GM23338 (cell line): ENCODE data around the gene RAB3GAP2. TPM values are rescaled to one million over a fixed set of nuclear protein-coding genes. Genes with fewer than 3 reads are reported as not detected.
"Not testable (repeated sequence)": the region's sequence is repeated elsewhere in the genome, so short reads cannot be mapped to it uniquely, and the experiment has no call there.

Source experiments
- ATAC-seq: fragments of 200-7000 bp; cut with Tn5 transposase; 3 replicates; pipeline ENCODE4 v1.9.1; 2020
- DNase-seq: peaks from one replicate; pipeline ENCODE4 v3.0.0-alpha.2; 2015; ENCODE audit warnings: low spot score
- H2AFZ ChIP-seq: fragments of 200-600 bp; sonication (generic); 2 replicates; pipeline ENCODE4 v1.8.0; 2016; ENCODE audit warnings: antibody characterized with exemption, mild to moderate bottlenecking, moderate library complexity
- H3F3A ChIP-seq: fragments of 200-600 bp; sonication (generic); replicated peaks from 2 replicates; pipeline ENCODE4 v1.8.0; 2017; ENCODE audit warnings: antibody characterized with exemption, mixed run types, low read depth
- H3K27ac ChIP-seq: fragments of 200-600 bp; sonication (generic); 2 replicates; pipeline ENCODE4 v1.6.1; 2016; ENCODE audit warnings: low read depth
- H3K27me3 ChIP-seq: fragments of 200-600 bp; sonication (generic); 2 replicates; pipeline ENCODE4 v1.8.0; 2016; ENCODE audit warnings: mild to moderate bottlenecking, mixed run types, moderate library complexity; ENCODE audit not compliant: insufficient read depth
- H3K36me3 ChIP-seq: fragments of 200-600 bp; sonication (generic); 2 replicates; pipeline ENCODE4 v1.8.0; 2016; ENCODE audit warnings: mild to moderate bottlenecking; ENCODE audit not compliant: insufficient read depth
- H3K4me1 ChIP-seq: fragments of 200-600 bp; sonication (generic); 2 replicates; pipeline ENCODE4 v1.8.0; 2016; ENCODE audit warnings: mild to moderate bottlenecking, moderate library complexity; ENCODE audit not compliant: insufficient read depth
- H3K4me2 ChIP-seq: fragments of 200-600 bp; sonication (generic); 2 replicates; pipeline ENCODE4 v1.7.1; 2017; ENCODE audit warnings: mixed run types
- H3K4me3 ChIP-seq: fragments of 200-600 bp; sonication (generic); 2 replicates; pipeline ENCODE4 v1.6.1; 2016; ENCODE audit warnings: mixed run types
- H3K79me2 ChIP-seq: fragments of 200-600 bp; sonication (generic); replicated peaks from 2 replicates; pipeline ENCODE4 v1.8.0; 2017; ENCODE audit warnings: mild to moderate bottlenecking; ENCODE audit not compliant: insufficient read depth
- H3K9me2 ChIP-seq: fragments of 200-600 bp; sonication (generic); 2 replicates; pipeline ENCODE4 v1.8.0; 2017; ENCODE audit not compliant: insufficient read depth
- H4K20me1 ChIP-seq: fragments of 200-600 bp; sonication (generic); replicated peaks from 2 replicates; pipeline ENCODE4 v1.8.0; 2017; ENCODE audit warnings: mild to moderate bottlenecking; ENCODE audit not compliant: insufficient read depth
- H3K27ac Mint-ChIP-seq: 2 replicates; pipeline ENCODE4 v1.8.0; 2020; ENCODE audit warnings: inconsistent platforms, mild to moderate bottlenecking, moderate library complexity, mixed read lengths
- H3K27me3 Mint-ChIP-seq: 3 replicates; pipeline ENCODE4 v1.8.0; 2022; ENCODE audit warnings: low read depth, mild to moderate bottlenecking, moderate library complexity, mixed read lengths, inconsistent platforms; ENCODE audit not compliant: insufficient read depth, poor library complexity
- H3K36me3 Mint-ChIP-seq: 3 replicates; pipeline ENCODE4 v1.8.0; 2021; ENCODE audit warnings: low read depth, mild to moderate bottlenecking, inconsistent platforms, moderate library complexity, mixed read lengths
- H3K4me1 Mint-ChIP-seq: 3 replicates; pipeline ENCODE4 v1.8.0; 2020; ENCODE audit warnings: mild to moderate bottlenecking, inconsistent platforms, mixed read lengths
- H3K4me3 Mint-ChIP-seq: 3 replicates; pipeline ENCODE4 v1.8.0; 2021; ENCODE audit warnings: moderate library complexity, mild to moderate bottlenecking, inconsistent platforms, mixed read lengths
- H3K9me3 Mint-ChIP-seq: 3 replicates; pipeline ENCODE4 v1.8.0; 2020; ENCODE audit warnings: moderate library complexity, mild to moderate bottlenecking, inconsistent platforms, mixed read lengths
- CREB1 ChIP-seq: fragments of 250-450 bp; sonication (Bioruptor Pico); IDR thresholded peaks from 2 replicates; pipeline ENCODE4 v1.5.0; 2020; ENCODE audit warnings: low read depth, mild to moderate bottlenecking, moderate library complexity
- CTCF ChIP-seq, 2 experiments: fragments of 200-600 bp in 1 of 2; sonication (generic) in 1 of 2; conservative IDR thresholded peaks; 2 replicates each; pipeline versions ENCODE4 v1.5.1 to v1.6.1; 2016 to 2017; ENCODE audit warnings: antibody characterized with exemption in 2 of 2, low read depth in 2 of 2, mild to moderate bottlenecking in 2 of 2, moderate library complexity in 1 of 2
- ETS1 ChIP-seq: IDR thresholded peaks from 2 replicates; pipeline ENCODE4 v1.6.1; 2016; ENCODE audit warnings: antibody characterized with exemption
- EZH2 ChIP-seq: fragments of 200-600 bp; sonication (generic); IDR thresholded peaks from one replicate; pipeline ENCODE4 v1.8.0; 2017; ENCODE audit warnings: antibody characterized with exemption, mild to moderate bottlenecking, low read depth; ENCODE audit not compliant: unreplicated experiment
- NANOG ChIP-seq: IDR thresholded peaks from 2 replicates; pipeline ENCODE4 v1.6.1; 2016; ENCODE audit warnings: antibody characterized with exemption, borderline replicate concordance
- ZNF114 ChIP-seq: fragments of 250-450 bp; sonication (Bioruptor Pico); IDR thresholded peaks from 2 replicates; pipeline ENCODE4 v1.5.0; 2020; ENCODE audit warnings: mild to moderate bottlenecking, moderate library complexity
- ZNF331 ChIP-seq: fragments of 250-450 bp; sonication (Bioruptor Pico); IDR thresholded peaks from 2 replicates; pipeline ENCODE4 v1.5.0; 2020; ENCODE audit warnings: low read depth, mild to moderate bottlenecking, moderate library complexity
- ZNF462 ChIP-seq: fragments of 250-450 bp; sonication (Bioruptor Pico); IDR thresholded peaks from 2 replicates; pipeline ENCODE4 v1.5.0; 2020; ENCODE audit warnings: mild to moderate bottlenecking, moderate library complexity
- polyA plus RNA-seq: library from polyadenylated mRNA; unstranded; fragments of >200 nt; fragmentation: Nextera tagmentation; extraction: Ambion mirVana; gene quantifications from 2 replicates; pipeline ENCODE4 v1.2.1, GENCODE V29; 2016
- total RNA-seq: library from RNA; depleted of rRNA; stranded (reverse); fragments of >200 nt; shearing (Covaris generic); gene quantifications from 2 replicates; pipeline ENCODE4 v1.2.3, GENCODE V29; 2014

Gene RAB3GAP2
- total and polyA plus RNA-seq, 2 experiments from 2014 or later: 19.4 to 44.6 TPM

GRCh38 chr1:220159041-220159440, 113.2 kb downstream of the RAB3GAP2 start (continued):
- TF ChIP-seq ETS1 (no peak), ZNF331 (CRISPR knock-in tag) (no peak), CREB1 (CRISPR knock-in tag) (no peak), NANOG (no peak), ZNF114 (CRISPR knock-in tag) (no peak), EZH2 (no peak), CTCF (conservative IDR thresholded peaks at IDR 0.05; ENCODE audit: low read depth in 2 of 2) (no peak)

- not testable (repeated sequence) for H3K27ac Mint-ChIP-seq, DNase-seq, H3K4me1 Mint-ChIP-seq, H3K27me3 Mint-ChIP-seq, H3K4me1 ChIP-seq, H3K4me2 ChIP-seq, H3K4me3 Mint-ChIP-seq, H3K27me3 ChIP-seq, H2AFZ ChIP-seq, H3K79me2 ChIP-seq, H3K27ac ChIP-seq, H3K9me2 ChIP-seq, H4K20me1 ChIP-seq, ATAC-seq, H3K4me3 ChIP-seq, H3K9me3 Mint-ChIP-seq, H3F3A ChIP-seq
- peaks cover 52% of the 10 kb centered on the region for H3K36me3 Mint-ChIP-seq
- H3K36me3 ChIP-seq: peaks cover 41% of the 10 kb centered on the region; the same call in 1 of the 2 replicates
These were observed 113.7 kb downstream of the RAB3GAP2 start for GRCh38 chr1:220158530-220158929.

- H3K9me2 ChIP-seq: no peaks in the 10 kb centered on the region
- ATAC-seq (no peak), DNase-seq (no peak)
- H3K4me1 Mint-ChIP-seq: no peaks in the 10 kb centered on the region
- no peak overlapping the region for H3K4me2 ChIP-seq
- no peaks in the 10 kb centered on the region for H3K9me3 Mint-ChIP-seq
- H3K36me3 Mint-ChIP-seq: peaks cover 56% of the 10 kb centered on the region
- no peaks in the 10 kb centered on the region for H3K79me2 ChIP-seq
- H2AFZ ChIP-seq: no peak overlapping the region
- H3K4me3 Mint-ChIP-seq: no peak overlapping the region
- no peak overlapping the region for H3K27ac Mint-ChIP-seq
- H3K27me3 ChIP-seq: no peaks in the 10 kb centered on the region
- no peak for TF ChIP-seq ZNF462 (CRISPR knock-in tag)
- peaks cover 41% of the 10 kb centered on the region; the same call in 1 of the 2 replicates for H3K36me3 ChIP-seq
- no peak overlapping the region for H3K27ac ChIP-seq
- no peaks in the 10 kb centered on the region for H3F3A ChIP-seq
- no peaks in the 10 kb centered on the region for H3K4me1 ChIP-seq
- H3K27me3 Mint-ChIP-seq: no peaks in the 10 kb centered on the region
- H4K20me1 ChIP-seq: no peaks in the 10 kb centered on the region
- no peak overlapping the region for H3K4me3 ChIP-seq
These were observed 114.5 kb downstream of the RAB3GAP2 start for GRCh38 chr1:220157738-220158137.
